ENCODE measurements around the gene PLRG1.

DNA sequence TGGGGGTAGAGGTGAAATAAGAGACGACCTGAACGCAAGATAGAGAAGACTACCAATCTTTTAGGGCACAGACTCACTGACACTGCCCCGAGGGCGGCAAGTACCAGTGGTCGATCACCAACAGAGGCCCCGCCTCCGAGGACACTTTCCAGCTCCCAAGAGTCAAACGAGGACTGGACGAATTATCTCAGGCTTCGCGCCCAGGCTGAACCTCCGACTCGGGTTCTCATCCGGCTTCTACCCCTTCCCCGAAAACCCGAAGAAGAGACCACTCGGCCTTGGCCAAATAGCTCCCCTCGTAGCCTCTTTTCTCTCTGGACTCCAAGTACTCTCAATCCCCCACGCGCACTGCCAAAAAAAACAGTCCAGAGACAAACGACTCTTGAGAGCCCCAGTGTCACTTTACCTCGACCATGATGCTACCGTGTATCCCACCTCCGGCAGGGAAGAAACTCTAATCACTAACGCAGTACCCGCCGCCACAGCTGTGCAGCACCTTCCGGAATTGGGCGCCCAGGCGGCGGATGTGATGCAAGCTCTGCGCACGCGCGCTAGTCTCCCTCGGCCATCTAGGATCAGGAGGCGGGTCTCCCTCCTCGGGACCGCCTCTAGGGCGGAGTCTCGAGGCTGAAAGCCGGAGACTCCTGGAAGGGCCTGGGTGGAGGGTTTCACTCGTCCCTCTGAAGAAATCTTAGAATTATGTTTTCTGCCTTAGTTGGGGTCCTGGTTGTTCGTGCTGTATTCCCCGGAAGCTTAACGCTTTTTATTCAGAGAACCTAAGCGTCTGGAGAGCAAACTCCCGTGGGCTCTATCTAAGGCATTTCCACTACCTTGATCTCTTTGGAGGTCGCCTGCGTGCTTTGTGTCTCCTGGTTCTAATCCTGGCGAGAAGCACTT, at the start of gene PLRG1:
- TF ChIP-seq, protein P1, sequence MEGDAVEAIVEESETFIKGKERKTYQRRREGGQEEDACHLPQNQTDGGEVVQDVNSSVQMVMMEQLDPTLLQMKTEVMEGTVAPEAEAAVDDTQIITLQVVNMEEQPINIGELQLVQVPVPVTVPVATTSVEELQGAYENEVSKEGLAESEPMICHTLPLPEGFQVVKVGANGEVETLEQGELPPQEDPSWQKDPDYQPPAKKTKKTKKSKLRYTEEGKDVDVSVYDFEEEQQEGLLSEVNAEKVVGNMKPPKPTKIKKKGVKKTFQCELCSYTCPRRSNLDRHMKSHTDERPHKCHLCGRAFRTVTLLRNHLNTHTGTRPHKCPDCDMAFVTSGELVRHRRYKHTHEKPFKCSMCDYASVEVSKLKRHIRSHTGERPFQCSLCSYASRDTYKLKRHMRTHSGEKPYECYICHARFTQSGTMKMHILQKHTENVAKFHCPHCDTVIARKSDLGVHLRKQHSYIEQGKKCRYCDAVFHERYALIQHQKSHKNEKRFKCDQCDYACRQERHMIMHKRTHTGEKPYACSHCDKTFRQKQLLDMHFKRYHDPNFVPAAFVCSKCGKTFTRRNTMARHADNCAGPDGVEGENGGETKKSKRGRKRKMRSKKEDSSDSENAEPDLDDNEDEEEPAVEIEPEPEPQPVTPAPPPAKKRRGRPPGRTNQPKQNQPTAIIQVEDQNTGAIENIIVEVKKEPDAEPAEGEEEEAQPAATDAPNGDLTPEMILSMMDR (IDR thresholded peaks at IDR 0.05) = peak in 4 of 5 experiments; percentile 7 to 66 (median 38)
- TF ChIP-seq POLR2A (IDR thresholded peaks at IDR 0.05) = peak; percentile 70 to 76
